ENCODE results near the gene GLT8D1. TPM values are rescaled to one million over a fixed set of nuclear protein-coding genes. Genes with fewer than 3 reads are reported as not detected.

GLT8D1 gene
- total and polyA plus RNA-seq, 2 experiments from 2014 or later = 30.0 to 40.8 TPM

DNA sequence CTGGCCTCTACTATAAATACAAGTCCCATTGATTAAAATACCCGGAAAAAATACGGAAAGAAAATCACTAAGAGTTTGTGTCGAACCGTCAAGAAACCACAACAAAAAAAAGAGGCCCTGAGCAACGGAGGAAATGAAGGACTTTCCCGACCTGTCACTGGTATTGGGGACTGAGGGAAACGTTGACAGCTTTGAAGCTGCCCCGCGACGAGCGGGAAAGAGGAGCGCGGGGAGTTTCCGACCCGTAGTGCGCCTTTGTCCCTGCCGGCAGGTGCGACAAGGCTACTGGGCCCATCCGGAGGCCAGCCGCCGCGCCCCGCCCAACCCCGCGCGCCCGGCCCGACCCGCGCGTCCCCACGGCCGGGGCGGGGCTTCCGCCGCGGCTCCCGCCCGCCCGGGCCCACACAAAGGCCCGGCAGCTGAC is 20.3 kb downstream of the GLT8D1 start (continued):
- TF ChIP-seq, protein P1, sequence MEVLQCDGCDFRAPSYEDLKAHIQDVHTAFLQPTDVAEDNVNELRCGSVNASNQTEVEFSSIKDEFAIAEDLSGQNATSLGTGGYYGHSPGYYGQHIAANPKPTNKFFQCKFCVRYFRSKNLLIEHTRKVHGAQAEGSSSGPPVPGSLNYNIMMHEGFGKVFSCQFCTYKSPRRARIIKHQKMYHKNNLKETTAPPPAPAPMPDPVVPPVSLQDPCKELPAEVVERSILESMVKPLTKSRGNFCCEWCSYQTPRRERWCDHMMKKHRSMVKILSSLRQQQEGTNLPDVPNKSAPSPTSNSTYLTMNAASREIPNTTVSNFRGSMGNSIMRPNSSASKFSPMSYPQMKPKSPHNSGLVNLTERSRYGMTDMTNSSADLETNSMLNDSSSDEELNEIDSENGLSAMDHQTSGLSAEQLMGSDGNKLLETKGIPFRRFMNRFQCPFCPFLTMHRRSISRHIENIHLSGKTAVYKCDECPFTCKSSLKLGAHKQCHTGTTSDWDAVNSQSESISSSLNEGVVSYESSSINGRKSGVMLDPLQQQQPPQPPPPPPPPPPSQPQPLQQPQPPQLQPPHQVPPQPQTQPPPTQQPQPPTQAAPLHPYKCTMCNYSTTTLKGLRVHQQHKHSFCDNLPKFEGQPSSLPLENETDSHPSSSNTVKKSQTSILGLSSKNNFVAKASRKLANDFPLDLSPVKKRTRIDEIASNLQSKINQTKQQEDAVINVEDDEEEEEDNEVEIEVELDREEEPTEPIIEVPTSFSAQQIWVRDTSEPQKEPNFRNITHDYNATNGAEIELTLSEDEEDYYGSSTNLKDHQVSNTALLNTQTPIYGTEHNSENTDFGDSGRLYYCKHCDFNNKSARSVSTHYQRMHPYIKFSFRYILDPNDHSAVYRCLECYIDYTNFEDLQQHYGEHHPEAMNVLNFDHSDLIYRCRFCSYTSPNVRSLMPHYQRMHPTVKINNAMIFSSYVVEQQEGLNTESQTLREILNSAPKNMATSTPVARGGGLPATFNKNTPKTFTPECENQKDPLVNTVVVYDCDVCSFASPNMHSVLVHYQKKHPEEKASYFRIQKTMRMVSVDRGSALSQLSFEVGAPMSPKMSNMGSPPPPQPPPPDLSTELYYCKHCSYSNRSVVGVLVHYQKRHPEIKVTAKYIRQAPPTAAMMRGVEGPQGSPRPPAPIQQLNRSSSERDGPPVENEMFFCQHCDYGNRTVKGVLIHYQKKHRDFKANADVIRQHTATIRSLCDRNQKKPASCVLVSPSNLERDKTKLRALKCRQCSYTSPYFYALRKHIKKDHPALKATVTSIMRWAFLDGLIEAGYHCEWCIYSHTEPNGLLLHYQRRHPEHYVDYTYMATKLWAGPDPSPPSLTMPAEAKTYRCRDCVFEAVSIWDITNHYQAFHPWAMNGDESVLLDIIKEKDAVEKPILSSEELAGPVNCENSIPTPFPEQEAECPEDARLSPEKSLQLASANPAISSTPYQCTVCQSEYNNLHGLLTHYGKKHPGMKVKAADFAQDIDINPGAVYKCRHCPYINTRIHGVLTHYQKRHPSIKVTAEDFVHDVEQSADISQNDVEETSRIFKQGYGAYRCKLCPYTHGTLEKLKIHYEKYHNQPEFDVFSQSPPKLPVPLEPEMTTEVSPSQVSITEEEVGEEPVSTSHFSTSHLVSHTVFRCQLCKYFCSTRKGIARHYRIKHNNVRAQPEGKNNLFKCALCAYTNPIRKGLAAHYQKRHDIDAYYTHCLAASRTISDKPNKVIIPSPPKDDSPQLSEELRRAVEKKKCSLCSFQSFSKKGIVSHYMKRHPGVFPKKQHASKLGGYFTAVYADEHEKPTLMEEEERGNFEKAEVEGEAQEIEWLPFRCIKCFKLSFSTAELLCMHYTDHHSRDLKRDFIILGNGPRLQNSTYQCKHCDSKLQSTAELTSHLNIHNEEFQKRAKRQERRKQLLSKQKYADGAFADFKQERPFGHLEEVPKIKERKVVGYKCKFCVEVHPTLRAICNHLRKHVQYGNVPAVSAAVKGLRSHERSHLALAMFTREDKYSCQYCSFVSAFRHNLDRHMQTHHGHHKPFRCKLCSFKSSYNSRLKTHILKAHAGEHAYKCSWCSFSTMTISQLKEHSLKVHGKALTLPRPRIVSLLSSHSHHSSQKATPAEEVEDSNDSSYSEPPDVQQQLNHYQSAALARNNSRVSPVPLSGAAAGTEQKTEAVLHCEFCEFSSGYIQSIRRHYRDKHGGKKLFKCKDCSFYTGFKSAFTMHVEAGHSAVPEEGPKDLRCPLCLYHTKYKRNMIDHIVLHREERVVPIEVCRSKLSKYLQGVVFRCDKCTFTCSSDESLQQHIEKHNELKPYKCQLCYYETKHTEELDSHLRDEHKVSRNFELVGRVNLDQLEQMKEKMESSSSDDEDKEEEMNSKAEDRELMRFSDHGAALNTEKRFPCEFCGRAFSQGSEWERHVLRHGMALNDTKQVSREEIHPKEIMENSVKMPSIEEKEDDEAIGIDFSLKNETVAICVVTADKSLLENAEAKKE (CRISPR knock-in tag; IDR thresholded peaks at IDR 0.05) = no peak

GRCh38 chr3:52684184-52684583 is 21.4 kb downstream of the GLT8D1 start:
- peaks cover 25% of the 10 kb centered on the region for H3K36me3 ChIP-seq (ENCODE audit: insufficient read depth)
- no peaks in the 10 kb centered on the region for H3K9me3 Mint-ChIP-seq
- peaks cover 89% of the 10 kb centered on the region for H3K79me2 ChIP-seq (replicated peaks; ENCODE audit: insufficient read depth)

More at GRCh38 chr3:52684184-52684583, 21.4 kb downstream of the GLT8D1 start:
- Histone ChIP-seq H3K4me3 (peak overlapping the region; percentile 99), H3F3A (replicated peaks; ENCODE audit: low read depth) (peaks cover 20% of the 10 kb centered on the region), H3K4me1 (ENCODE audit: insufficient read depth) (peaks cover 12% of the 10 kb centered on the region; the same call in 1 of the 2 replicates), H3K27ac (ENCODE audit: low read depth) (no peak overlapping the region), H3K9me2 (ENCODE audit: insufficient read depth) (no peaks in the 10 kb centered on the region), H3K4me2 (peak overlapping the region; percentile 89), H2AFZ (no peak overlapping the region), H4K20me1 (replicated peaks; ENCODE audit: insufficient read depth) (peaks cover 10% of the 10 kb centered on the region), H3K27me3 (ENCODE audit: insufficient read depth) (no peaks in the 10 kb centered on the region)
- peak overlapping the region; percentile 89 for H3K4me3 Mint-ChIP-seq
- peaks cover 42% of the 10 kb centered on the region for H3K36me3 Mint-ChIP-seq (ENCODE audit: low read depth)
- TF ChIP-seq EZH2phosphoT487 (IDR thresholded peaks at IDR 0.05; ENCODE audit: unreplicated experiment) (no peak), STAT1 (IDR thresholded peaks at IDR 0.05; ENCODE audit: unreplicated experiment) (no peak), ETS1 (IDR thresholded peaks at IDR 0.05) (no peak), CREB1 (CRISPR knock-in tag; IDR thresholded peaks at IDR 0.05; ENCODE audit: low read depth) (no peak)
- TF ChIP-seq, protein P1 (CRISPR knock-in tag; IDR thresholded peaks at IDR 0.05) = no peak
- no peak overlapping the region for H3K27ac Mint-ChIP-seq
- DNase-seq (ENCODE audit: low spot score) = no peak
- H3K27me3 Mint-ChIP-seq (ENCODE audit: insufficient read depth, low read depth, poor library complexity) = peaks cover 9% of the 10 kb centered on the region
- peaks cover 26% of the 10 kb centered on the region for H3K4me1 Mint-ChIP-seq
- no peak for ATAC-seq

All from GM23338 (cell line).